ENCODE data around the gene MAP3K13.
"Not testable (repeated sequence)": the region's sequence is repeated elsewhere in the genome, so short reads cannot be mapped to it uniquely, and the experiment has no call there.

The MAP3K13 gene

GRCh38 chr3:185370349-185370748 is 7.4 kb downstream of the MAP3K13 start:
- H3K4me3 ChIP-seq (ENCODE audit: low read depth in 1 of 2, low read length in 2 of 2); H3K27ac ChIP-seq (ENCODE audit: low read length); H3K9me3 ChIP-seq (ENCODE audit: control insufficient read depth in 1 of 2, low read length in 2 of 2); H3K4me1 ChIP-seq (ENCODE audit: control insufficient read depth in 1 of 2, insufficient read depth in 2 of 2, low read length in 2 of 2); H3K36me3 ChIP-seq (ENCODE audit: control insufficient read depth in 1 of 2, insufficient read depth in 2 of 2, low read length in 2 of 2); H3K27me3 ChIP-seq (ENCODE audit: low read depth, low read length): not testable (repeated sequence)

GRCh38 chr3:185371306-185372074 is 8.6 kb downstream of the MAP3K13 start:
- Histone ChIP-seq H3K27me3 (ENCODE audit: low read depth, low read length) (no peaks in the 10 kb centered on the region), H3K9me3 (ENCODE audit: control insufficient read depth in 1 of 2, low read length in 2 of 2) (no peaks in the 10 kb centered on the region), H3K27ac (ENCODE audit: low read length) (no peak overlapping the region), H3K4me3 (ENCODE audit: low read depth in 1 of 2, low read length in 2 of 2) (no peak overlapping the region), H3K4me1 (ENCODE audit: control insufficient read depth in 1 of 2, insufficient read depth in 2 of 2, low read length in 2 of 2) (no peaks in the 10 kb centered on the region), H3K36me3 (ENCODE audit: control insufficient read depth in 1 of 2, insufficient read depth in 2 of 2, low read length in 2 of 2) (no peaks in the 10 kb centered on the region)

DNA sequence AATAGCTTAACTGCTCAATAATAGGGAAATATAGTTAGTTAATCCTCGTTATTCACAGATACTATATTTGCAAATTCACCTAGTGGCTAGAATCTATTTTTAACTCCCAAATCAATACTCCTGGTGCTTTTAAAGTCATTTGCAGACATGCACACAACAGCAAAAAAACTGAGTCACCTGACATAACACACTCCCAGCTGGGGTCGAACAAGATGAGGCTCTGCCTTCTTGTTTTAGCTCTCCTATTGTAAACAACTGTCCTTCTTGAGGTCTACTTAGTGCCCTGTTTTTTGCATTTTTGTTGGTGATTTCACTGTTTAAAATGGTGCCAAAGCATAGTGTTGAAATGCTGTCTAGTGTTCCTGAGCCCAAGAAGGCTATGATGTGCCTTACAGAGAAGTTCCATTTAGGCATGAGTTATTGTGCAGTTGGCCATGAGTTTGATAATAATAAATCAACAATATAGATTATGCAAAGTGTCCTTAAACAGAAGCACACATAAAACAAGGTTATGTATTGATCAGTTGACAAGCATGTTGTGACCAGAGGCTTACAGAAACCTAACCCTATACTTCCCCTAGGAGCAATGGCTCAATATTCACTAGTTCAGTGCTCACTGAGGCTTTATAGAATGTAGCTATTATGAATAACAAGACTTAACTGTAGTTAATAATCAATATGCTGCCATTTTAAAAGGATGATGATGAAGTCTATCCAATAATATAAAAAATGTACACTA is 18.6 kb downstream of the MAP3K13 start:
- Histone ChIP-seq H3K4me1 (ENCODE audit: control insufficient read depth in 1 of 2, insufficient read depth in 2 of 2, low read length in 2 of 2) (no peaks in the 10 kb centered on the region), H3K36me3 (ENCODE audit: control insufficient read depth in 1 of 2, insufficient read depth in 2 of 2, low read length in 2 of 2) (no peaks in the 10 kb centered on the region), H3K27ac (ENCODE audit: low read length) (no peak overlapping the region), H3K9me3 (ENCODE audit: control insufficient read depth in 1 of 2, low read length in 2 of 2) (no peaks in the 10 kb centered on the region), H3K27me3 (ENCODE audit: low read depth, low read length) (no peaks in the 10 kb centered on the region), H3K4me3 (ENCODE audit: low read depth in 1 of 2, low read length in 2 of 2) (no peak overlapping the region)

DNA sequence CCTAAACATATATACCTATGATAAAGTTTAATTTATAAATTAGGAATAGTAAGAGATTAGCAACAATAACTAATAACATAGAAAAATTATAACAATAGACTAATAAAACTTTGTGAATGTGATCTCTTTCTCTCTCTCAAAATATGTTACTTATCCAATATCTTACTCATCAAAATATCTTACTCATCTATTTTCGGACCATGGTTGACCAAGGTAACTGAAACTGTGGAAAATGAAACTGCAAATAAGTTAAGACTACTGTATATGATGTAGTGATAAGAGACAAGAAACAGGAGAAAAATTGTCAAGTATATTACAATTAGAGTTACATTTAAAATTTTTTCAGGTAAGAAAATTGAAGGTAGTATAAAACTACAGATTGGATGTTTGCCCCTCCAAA is 19.2 kb downstream of the MAP3K13 start:
- no peaks in the 10 kb centered on the region for H3K4me1 ChIP-seq (ENCODE audit: control insufficient read depth in 1 of 2, insufficient read depth in 2 of 2, low read length in 2 of 2)
- H3K4me3 ChIP-seq (ENCODE audit: low read depth in 1 of 2, low read length in 2 of 2), result no peak overlapping the region
- no peak overlapping the region for H3K27ac ChIP-seq (ENCODE audit: low read length)
- H3K27me3 ChIP-seq (ENCODE audit: low read depth, low read length), result no peaks in the 10 kb centered on the region
- H3K36me3 ChIP-seq (ENCODE audit: control insufficient read depth in 1 of 2, insufficient read depth in 2 of 2, low read length in 2 of 2), result no peaks in the 10 kb centered on the region
- H3K9me3 ChIP-seq (ENCODE audit: control insufficient read depth in 1 of 2, low read length in 2 of 2), result no peaks in the 10 kb centered on the region

DNA sequence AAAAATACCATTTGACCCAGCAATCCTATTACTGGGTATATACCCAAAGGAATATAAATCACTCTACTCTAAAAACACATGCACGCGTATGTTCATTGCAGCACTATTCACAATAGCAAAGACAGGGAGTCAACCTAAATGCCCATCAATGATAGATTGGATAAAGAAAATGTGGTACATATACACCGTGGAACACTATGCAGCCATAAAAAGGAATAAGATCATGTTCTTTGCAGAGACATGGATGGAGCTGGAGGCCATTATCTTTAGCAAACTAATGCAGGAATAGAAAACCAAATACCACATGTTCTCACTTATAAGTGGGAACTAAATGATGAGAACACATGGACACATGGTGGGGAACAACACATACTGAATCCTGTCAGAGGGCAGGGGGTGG is 23.6 kb downstream of the MAP3K13 start:
- not testable (repeated sequence) for H3K36me3 ChIP-seq (ENCODE audit: control insufficient read depth in 1 of 2, insufficient read depth in 2 of 2, low read length in 2 of 2); H3K4me1 ChIP-seq (ENCODE audit: control insufficient read depth in 1 of 2, insufficient read depth in 2 of 2, low read length in 2 of 2); H3K27ac ChIP-seq (ENCODE audit: low read length); H3K9me3 ChIP-seq (ENCODE audit: control insufficient read depth in 1 of 2, low read length in 2 of 2); H3K4me3 ChIP-seq (ENCODE audit: low read depth in 1 of 2, low read length in 2 of 2); H3K27me3 ChIP-seq (ENCODE audit: low read depth, low read length)

- no peak overlapping the region for H3K27ac ChIP-seq (ENCODE audit: low read length)
Measured at GRCh38 chr3:185387646-185388045, 24.7 kb downstream of the MAP3K13 start.

GRCh38 chr3:185393055-185393454 is 30.1 kb downstream of the MAP3K13 start:
- H3K4me1 ChIP-seq (ENCODE audit: control insufficient read depth in 1 of 2, insufficient read depth in 2 of 2, low read length in 2 of 2), result no peaks in the 10 kb centered on the region
- H3K27ac ChIP-seq (ENCODE audit: low read length), result no peak overlapping the region
- H3K9me3 ChIP-seq (ENCODE audit: control insufficient read depth in 1 of 2, low read length in 2 of 2), result no peaks in the 10 kb centered on the region
- H3K27me3 ChIP-seq (ENCODE audit: low read depth, low read length), result no peaks in the 10 kb centered on the region
- no peaks in the 10 kb centered on the region for H3K36me3 ChIP-seq (ENCODE audit: control insufficient read depth in 1 of 2, insufficient read depth in 2 of 2, low read length in 2 of 2)
- no peak overlapping the region for H3K4me3 ChIP-seq (ENCODE audit: low read depth in 1 of 2, low read length in 2 of 2)

More at GRCh38 chr3:185387646-185388045, 24.7 kb downstream of the MAP3K13 start:
- H3K36me3 ChIP-seq (ENCODE audit: control insufficient read depth in 1 of 2, insufficient read depth in 2 of 2, low read length in 2 of 2), result no peaks in the 10 kb centered on the region
- H3K4me1 ChIP-seq (ENCODE audit: control insufficient read depth in 1 of 2, insufficient read depth in 2 of 2, low read length in 2 of 2), result no peaks in the 10 kb centered on the region
- H3K9me3 ChIP-seq (ENCODE audit: control insufficient read depth in 1 of 2, low read length in 2 of 2), result no peaks in the 10 kb centered on the region
- H3K27me3 ChIP-seq (ENCODE audit: low read depth, low read length), result no peaks in the 10 kb centered on the region
- H3K4me3 ChIP-seq (ENCODE audit: low read depth in 1 of 2, low read length in 2 of 2), result no peak overlapping the region

- peaks cover 0 to 1% of the 10 kb centered on the region in 2 donors for H3K4me1 ChIP-seq (ENCODE audit: control insufficient read depth in 1 of 2, insufficient read depth in 2 of 2, low read length in 2 of 2)
- no peaks in the 10 kb centered on the region for H3K36me3 ChIP-seq (ENCODE audit: control insufficient read depth in 1 of 2, insufficient read depth in 2 of 2, low read length in 2 of 2)
- H3K9me3 ChIP-seq (ENCODE audit: control insufficient read depth in 1 of 2, low read length in 2 of 2), result no peaks in the 10 kb centered on the region
- H3K27ac ChIP-seq (ENCODE audit: low read length), result no peak overlapping the region
- H3K4me3 ChIP-seq (ENCODE audit: low read depth in 1 of 2, low read length in 2 of 2), result no peak overlapping the region
- no peaks in the 10 kb centered on the region for H3K27me3 ChIP-seq (ENCODE audit: low read depth, low read length)
Measured at GRCh38 chr3:185397676-185398075, 34.7 kb downstream of the MAP3K13 start.

- Histone ChIP-seq H3K9me3 (ENCODE audit: control insufficient read depth in 1 of 2, low read length in 2 of 2) (no peaks in the 10 kb centered on the region), H3K4me3 (ENCODE audit: low read depth in 1 of 2, low read length in 2 of 2) (no peak overlapping the region), H3K27ac (ENCODE audit: low read length) (no peak overlapping the region), H3K36me3 (ENCODE audit: control insufficient read depth in 1 of 2, insufficient read depth in 2 of 2, low read length in 2 of 2) (no peaks in the 10 kb centered on the region), H3K27me3 (ENCODE audit: low read depth, low read length) (no peaks in the 10 kb centered on the region), H3K4me1 (ENCODE audit: control insufficient read depth in 1 of 2, insufficient read depth in 2 of 2, low read length in 2 of 2) (peaks cover 0 to 6% of the 10 kb centered on the region in 2 donors)
Measured at GRCh38 chr3:185399737-185400667, 37.1 kb downstream of the MAP3K13 start.

- no peak overlapping the region for H3K4me3 ChIP-seq (ENCODE audit: low read depth in 1 of 2, low read length in 2 of 2)
- H3K27me3 ChIP-seq (ENCODE audit: low read depth, low read length), result no peaks in the 10 kb centered on the region
- no peak overlapping the region for H3K27ac ChIP-seq (ENCODE audit: low read length)
- H3K9me3 ChIP-seq (ENCODE audit: control insufficient read depth in 1 of 2, low read length in 2 of 2), result no peaks in the 10 kb centered on the region
- H3K36me3 ChIP-seq (ENCODE audit: control insufficient read depth in 1 of 2, insufficient read depth in 2 of 2, low read length in 2 of 2), result no peaks in the 10 kb centered on the region
- peaks cover 0 to 6% of the 10 kb centered on the region in 2 donors for H3K4me1 ChIP-seq (ENCODE audit: control insufficient read depth in 1 of 2, insufficient read depth in 2 of 2, low read length in 2 of 2)
Measured at GRCh38 chr3:185400866-185401265, 37.9 kb downstream of the MAP3K13 start.

DNA sequence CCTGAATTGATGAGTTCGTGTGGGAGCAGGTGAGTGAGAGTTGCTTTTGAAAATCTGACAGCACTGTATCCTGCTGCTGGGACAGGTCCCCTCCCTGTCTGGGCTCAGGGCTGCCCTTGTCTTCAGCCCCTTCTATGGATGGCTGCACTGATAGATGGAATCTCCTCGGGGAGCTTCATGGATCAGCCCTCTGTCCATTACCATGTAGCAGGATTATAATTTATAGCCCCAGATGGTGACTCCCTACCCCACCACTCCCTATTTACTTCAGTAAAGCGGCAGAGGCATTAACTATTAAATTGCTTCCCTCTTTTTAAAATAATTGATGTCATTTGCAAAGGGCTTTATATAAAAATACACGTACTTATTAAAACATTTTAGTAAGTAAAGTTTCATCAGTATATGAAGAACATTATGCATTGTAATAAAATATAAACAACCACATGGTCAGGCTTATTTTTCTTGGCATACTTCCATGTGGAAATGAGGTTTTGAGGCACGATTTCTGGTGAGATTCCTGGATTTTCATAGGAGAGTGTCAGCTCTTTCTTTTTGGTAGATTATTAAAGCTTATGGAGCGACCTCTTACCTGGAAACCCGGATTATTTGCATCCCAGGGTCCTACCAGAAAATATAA is 38.5 kb downstream of the MAP3K13 start:
- Histone ChIP-seq H3K9me3 (ENCODE audit: control insufficient read depth in 1 of 2, low read length in 2 of 2) (no peaks in the 10 kb centered on the region), H3K4me1 (ENCODE audit: control insufficient read depth in 1 of 2, insufficient read depth in 2 of 2, low read length in 2 of 2) (peaks cover 0 to 6% of the 10 kb centered on the region in 2 donors), H3K4me3 (ENCODE audit: low read depth in 1 of 2, low read length in 2 of 2) (no peak overlapping the region), H3K36me3 (ENCODE audit: control insufficient read depth in 1 of 2, insufficient read depth in 2 of 2, low read length in 2 of 2) (no peaks in the 10 kb centered on the region), H3K27me3 (ENCODE audit: low read depth, low read length) (no peaks in the 10 kb centered on the region), H3K27ac (ENCODE audit: low read length) (no peak overlapping the region)
